GM23338 (cell line): ENCODE measurements around the gene DEK. TPM values are rescaled to one million over a fixed set of nuclear protein-coding genes. Genes with fewer than 3 reads are reported as not detected.

Source experiments
- ATAC-seq: fragments of 200-7000 bp; cut with Tn5 transposase; 3 replicates; pipeline ENCODE4 v1.9.1; 2020
- DNase-seq: peaks from one replicate; pipeline ENCODE4 v3.0.0-alpha.2; 2015; ENCODE audit warnings: low spot score
- H2AFZ ChIP-seq: fragments of 200-600 bp; sonication (generic); 2 replicates; pipeline ENCODE4 v1.8.0; 2016; ENCODE audit warnings: antibody characterized with exemption, mild to moderate bottlenecking, moderate library complexity
- H3F3A ChIP-seq: fragments of 200-600 bp; sonication (generic); replicated peaks from 2 replicates; pipeline ENCODE4 v1.8.0; 2017; ENCODE audit warnings: antibody characterized with exemption, mixed run types, low read depth
- H3K27ac ChIP-seq: fragments of 200-600 bp; sonication (generic); 2 replicates; pipeline ENCODE4 v1.6.1; 2016; ENCODE audit warnings: low read depth
- H3K27me3 ChIP-seq: fragments of 200-600 bp; sonication (generic); 2 replicates; pipeline ENCODE4 v1.8.0; 2016; ENCODE audit warnings: mild to moderate bottlenecking, mixed run types, moderate library complexity; ENCODE audit not compliant: insufficient read depth
- H3K36me3 ChIP-seq: fragments of 200-600 bp; sonication (generic); 2 replicates; pipeline ENCODE4 v1.8.0; 2016; ENCODE audit warnings: mild to moderate bottlenecking; ENCODE audit not compliant: insufficient read depth
- H3K4me1 ChIP-seq: fragments of 200-600 bp; sonication (generic); 2 replicates; pipeline ENCODE4 v1.8.0; 2016; ENCODE audit warnings: mild to moderate bottlenecking, moderate library complexity; ENCODE audit not compliant: insufficient read depth
- H3K4me2 ChIP-seq: fragments of 200-600 bp; sonication (generic); 2 replicates; pipeline ENCODE4 v1.7.1; 2017; ENCODE audit warnings: mixed run types
- H3K4me3 ChIP-seq: fragments of 200-600 bp; sonication (generic); 2 replicates; pipeline ENCODE4 v1.6.1; 2016; ENCODE audit warnings: mixed run types
- H3K79me2 ChIP-seq: fragments of 200-600 bp; sonication (generic); replicated peaks from 2 replicates; pipeline ENCODE4 v1.8.0; 2017; ENCODE audit warnings: mild to moderate bottlenecking; ENCODE audit not compliant: insufficient read depth
- H3K9me2 ChIP-seq: fragments of 200-600 bp; sonication (generic); 2 replicates; pipeline ENCODE4 v1.8.0; 2017; ENCODE audit not compliant: insufficient read depth
- H4K20me1 ChIP-seq: fragments of 200-600 bp; sonication (generic); replicated peaks from 2 replicates; pipeline ENCODE4 v1.8.0; 2017; ENCODE audit warnings: mild to moderate bottlenecking; ENCODE audit not compliant: insufficient read depth
- H3K27ac Mint-ChIP-seq: 2 replicates; pipeline ENCODE4 v1.8.0; 2020; ENCODE audit warnings: inconsistent platforms, mild to moderate bottlenecking, moderate library complexity, mixed read lengths
- H3K27me3 Mint-ChIP-seq: 3 replicates; pipeline ENCODE4 v1.8.0; 2022; ENCODE audit warnings: low read depth, mild to moderate bottlenecking, moderate library complexity, mixed read lengths, inconsistent platforms; ENCODE audit not compliant: insufficient read depth, poor library complexity
- H3K36me3 Mint-ChIP-seq: 3 replicates; pipeline ENCODE4 v1.8.0; 2021; ENCODE audit warnings: low read depth, mild to moderate bottlenecking, inconsistent platforms, moderate library complexity, mixed read lengths
- H3K4me1 Mint-ChIP-seq: 3 replicates; pipeline ENCODE4 v1.8.0; 2020; ENCODE audit warnings: mild to moderate bottlenecking, inconsistent platforms, mixed read lengths
- H3K4me3 Mint-ChIP-seq: 3 replicates; pipeline ENCODE4 v1.8.0; 2021; ENCODE audit warnings: moderate library complexity, mild to moderate bottlenecking, inconsistent platforms, mixed read lengths
- H3K9me3 Mint-ChIP-seq: 3 replicates; pipeline ENCODE4 v1.8.0; 2020; ENCODE audit warnings: moderate library complexity, mild to moderate bottlenecking, inconsistent platforms, mixed read lengths
- CREB1 ChIP-seq: fragments of 250-450 bp; sonication (Bioruptor Pico); IDR thresholded peaks from 2 replicates; pipeline ENCODE4 v1.5.0; 2020; ENCODE audit warnings: low read depth, mild to moderate bottlenecking, moderate library complexity
- CTCF ChIP-seq, 2 experiments: fragments of 200-600 bp in 1 of 2; sonication (generic) in 1 of 2; conservative IDR thresholded peaks; 2 replicates each; pipeline versions ENCODE4 v1.5.1 to v1.6.1; 2016 to 2017; ENCODE audit warnings: antibody characterized with exemption in 2 of 2, low read depth in 2 of 2, mild to moderate bottlenecking in 2 of 2, moderate library complexity in 1 of 2
- ETS1 ChIP-seq: IDR thresholded peaks from 2 replicates; pipeline ENCODE4 v1.6.1; 2016; ENCODE audit warnings: antibody characterized with exemption
- EZH2 ChIP-seq: fragments of 200-600 bp; sonication (generic); IDR thresholded peaks from one replicate; pipeline ENCODE4 v1.8.0; 2017; ENCODE audit warnings: antibody characterized with exemption, mild to moderate bottlenecking, low read depth; ENCODE audit not compliant: unreplicated experiment
- NANOG ChIP-seq: IDR thresholded peaks from 2 replicates; pipeline ENCODE4 v1.6.1; 2016; ENCODE audit warnings: antibody characterized with exemption, borderline replicate concordance
- POLR2AphosphoS5 ChIP-seq: IDR thresholded peaks from 2 replicates; pipeline ENCODE4 v1.6.1; 2016; ENCODE audit warnings: antibody characterized with exemption, low read depth
- STAT1 ChIP-seq: IDR thresholded peaks from one replicate; pipeline ENCODE4 v1.6.1; 2016; ENCODE audit warnings: antibody characterized with exemption; ENCODE audit not compliant: unreplicated experiment
- ZNF114 ChIP-seq: fragments of 250-450 bp; sonication (Bioruptor Pico); IDR thresholded peaks from 2 replicates; pipeline ENCODE4 v1.5.0; 2020; ENCODE audit warnings: mild to moderate bottlenecking, moderate library complexity
- ZNF331 ChIP-seq: fragments of 250-450 bp; sonication (Bioruptor Pico); IDR thresholded peaks from 2 replicates; pipeline ENCODE4 v1.5.0; 2020; ENCODE audit warnings: low read depth, mild to moderate bottlenecking, moderate library complexity
- polyA plus RNA-seq: library from polyadenylated mRNA; unstranded; fragments of >200 nt; fragmentation: Nextera tagmentation; extraction: Ambion mirVana; gene quantifications from 2 replicates; pipeline ENCODE4 v1.2.1, GENCODE V29; 2016
- total RNA-seq: library from RNA; depleted of rRNA; stranded (reverse); fragments of >200 nt; shearing (Covaris generic); gene quantifications from 2 replicates; pipeline ENCODE4 v1.2.3, GENCODE V29; 2014

Gene DEK
- total and polyA plus RNA-seq, 2 experiments from 2014 or later = 218 to 582 TPM

- no peak for TF ChIP-seq EZH2
- TF ChIP-seq ZNF331 = no peak
- TF ChIP-seq NANOG = no peak
- no peak for TF ChIP-seq STAT1
- TF ChIP-seq POLR2AphosphoS5 = no peak
Measured at GRCh38 chr6:18182568-18182967, 81.8 kb downstream of the DEK start (continued).

- H3K4me1 Mint-ChIP-seq = peaks cover 19% of the 10 kb centered on the region
Measured at GRCh38 chr6:18179770-18180356, 84.5 kb downstream of the DEK start.

More at GRCh38 chr6:18179770-18180356, 84.5 kb downstream of the DEK start:
- H3K79me2 ChIP-seq = no peaks in the 10 kb centered on the region
- Mint-ChIP-seq H3K4me3 (no peak overlapping the region), H3K27ac (no peak overlapping the region), H3K36me3 (peaks cover 44% of the 10 kb centered on the region), H3K27me3 (peaks cover 1% of the 10 kb centered on the region), H3K9me3 (no peaks in the 10 kb centered on the region)
- DNase-seq = no peak
- no peak overlapping the region for H2AFZ ChIP-seq
- H4K20me1 ChIP-seq = no peaks in the 10 kb centered on the region
- H3K4me1 ChIP-seq = no peaks in the 10 kb centered on the region; the same call in 1 of the 2 replicates
- H3K36me3 ChIP-seq = no peaks in the 10 kb centered on the region
- H3K27me3 ChIP-seq = no peaks in the 10 kb centered on the region
- H3K9me2 ChIP-seq = no peaks in the 10 kb centered on the region
- no peak overlapping the region for H3K4me3 ChIP-seq
- no peak overlapping the region for H3K27ac ChIP-seq
- TF ChIP-seq NANOG = no peak
- no peak for TF ChIP-seq ETS1
- no peak for TF ChIP-seq POLR2AphosphoS5
- TF ChIP-seq ZNF114 (CRISPR knock-in tag) = no peak
- TF ChIP-seq CTCF (conservative IDR thresholded peaks at IDR 0.05; ENCODE audit: low read depth in 2 of 2) = no peak
- TF ChIP-seq CREB1 = no peak
- no peak for TF ChIP-seq EZH2
- no peaks in the 10 kb centered on the region for H3F3A ChIP-seq
- no peak for ATAC-seq
- no peak overlapping the region for H3K4me2 ChIP-seq
